Measurements from ENCODE around the gene TPI1. TPM values are rescaled to one million over a fixed set of nuclear protein-coding genes. Genes with fewer than 3 reads are reported as not detected.

The TPI1 gene
- polyA plus RNA-seq, 1 donor, result 564 TPM

Other genes with a start within 250 kb of the TPI1 start
- gene LPAR5, start 231.6 kb upstream of the TPI1 start, polyA plus RNA-seq, result 21.4 TPM
- gene ACRBP, start 220.1 kb upstream of the TPI1 start, polyA plus RNA-seq, result 4.0 TPM
- 61.1 TPM for gene ING4, start 204.4 kb upstream of the TPI1 start, polyA plus RNA-seq
- gene ZNF384, start 178.2 kb upstream of the TPI1 start, polyA plus RNA-seq, result 86.3 TPM
- gene PIANP, start 166.7 kb upstream of the TPI1 start, polyA plus RNA-seq, result 5.4 TPM
- 42.2 TPM for gene COPS7A, start 143.5 kb upstream of the TPI1 start, polyA plus RNA-seq
- gene MLF2, start 114.4 kb upstream of the TPI1 start, polyA plus RNA-seq, result 174 TPM
- 242 TPM for gene PTMS, start 101.2 kb upstream of the TPI1 start, polyA plus RNA-seq
- 2.1 TPM for gene LAG3, start 95.0 kb upstream of the TPI1 start, polyA plus RNA-seq
- 17.4 TPM for gene CD4, start 78.0 kb upstream of the TPI1 start, polyA plus RNA-seq
- gene GPR162, start 45.7 kb upstream of the TPI1 start, polyA plus RNA-seq, result 7.9 TPM
- 15.6 TPM for gene P3H3, start 39.1 kb upstream of the TPI1 start, polyA plus RNA-seq
- 5.9 TPM for gene GNB3, start 26.6 kb upstream of the TPI1 start, polyA plus RNA-seq
- gene CDCA3, start 16.2 kb upstream of the TPI1 start, polyA plus RNA-seq, result 29.1 TPM
- gene USP5, start 15.4 kb upstream of the TPI1 start, polyA plus RNA-seq, result 49.7 TPM
- gene SPSB2, start 5.8 kb downstream of the TPI1 start, polyA plus RNA-seq, result 15.3 TPM
- 8.2 TPM for gene LRRC23, start 37.3 kb downstream of the TPI1 start, polyA plus RNA-seq
- 18.6 TPM for gene ENO2, start 47.0 kb downstream of the TPI1 start, polyA plus RNA-seq
- 66.6 TPM for gene ATN1, start 60.4 kb downstream of the TPI1 start, polyA plus RNA-seq
- not detected for gene RNU7-1, start 76.3 kb downstream of the TPI1 start, polyA plus RNA-seq
- gene C12orf57, start 76.5 kb downstream of the TPI1 start, polyA plus RNA-seq, result 141 TPM
- 34.6 TPM for gene PTPN6, start 83.8 kb downstream of the TPI1 start, polyA plus RNA-seq
- 225 TPM for gene PHB2, start 103.1 kb downstream of the TPI1 start, polyA plus RNA-seq
- gene EMG1, start 103.4 kb downstream of the TPI1 start, polyA plus RNA-seq, result 38.8 TPM
- 81.6 TPM for gene LPCAT3, start 150.9 kb downstream of the TPI1 start, polyA plus RNA-seq
- 80.5 TPM for gene C1S, start 193.2 kb downstream of the TPI1 start, polyA plus RNA-seq
- 56.5 TPM for gene C1R, start 224.9 kb downstream of the TPI1 start, polyA plus RNA-seq
- 76.8 TPM for gene C1RL, start 241.7 kb downstream of the TPI1 start, polyA plus RNA-seq